Measurements from ENCODE around the gene SYNE1.

GRCh38 chr6:152341596-152341995 lies 295.6 kb downstream of the SYNE1 start:
- TF ChIP-seq POLR2A (IDR thresholded peaks at IDR 0.05) (no peak), CTCF (IDR thresholded peaks at IDR 0.05) (no peak), POLR2AphosphoS5 (IDR thresholded peaks at IDR 0.05) (no peak), EP300 (IDR thresholded peaks at IDR 0.05) (no peak)
